GM23338 (cell line): ENCODE data around the gene CHD9. TPM values are rescaled to one million over a fixed set of nuclear protein-coding genes. Genes with fewer than 3 reads are reported as not detected.

Experiments used
- ATAC-seq: fragments of 200-7000 bp; cut with Tn5 transposase; 3 replicates; pipeline ENCODE4 v1.9.1; 2020
- DNase-seq: peaks from one replicate; pipeline ENCODE4 v3.0.0-alpha.2; 2015; ENCODE audit warnings: low spot score
- H2AFZ ChIP-seq: fragments of 200-600 bp; sonication (generic); 2 replicates; pipeline ENCODE4 v1.8.0; 2016; ENCODE audit warnings: antibody characterized with exemption, mild to moderate bottlenecking, moderate library complexity
- H3F3A ChIP-seq: fragments of 200-600 bp; sonication (generic); replicated peaks from 2 replicates; pipeline ENCODE4 v1.8.0; 2017; ENCODE audit warnings: antibody characterized with exemption, mixed run types, low read depth
- H3K27ac ChIP-seq: fragments of 200-600 bp; sonication (generic); 2 replicates; pipeline ENCODE4 v1.6.1; 2016; ENCODE audit warnings: low read depth
- H3K27me3 ChIP-seq: fragments of 200-600 bp; sonication (generic); 2 replicates; pipeline ENCODE4 v1.8.0; 2016; ENCODE audit warnings: mild to moderate bottlenecking, mixed run types, moderate library complexity; ENCODE audit not compliant: insufficient read depth
- H3K36me3 ChIP-seq: fragments of 200-600 bp; sonication (generic); 2 replicates; pipeline ENCODE4 v1.8.0; 2016; ENCODE audit warnings: mild to moderate bottlenecking; ENCODE audit not compliant: insufficient read depth
- H3K4me1 ChIP-seq: fragments of 200-600 bp; sonication (generic); 2 replicates; pipeline ENCODE4 v1.8.0; 2016; ENCODE audit warnings: mild to moderate bottlenecking, moderate library complexity; ENCODE audit not compliant: insufficient read depth
- H3K4me2 ChIP-seq: fragments of 200-600 bp; sonication (generic); 2 replicates; pipeline ENCODE4 v1.7.1; 2017; ENCODE audit warnings: mixed run types
- H3K4me3 ChIP-seq: fragments of 200-600 bp; sonication (generic); 2 replicates; pipeline ENCODE4 v1.6.1; 2016; ENCODE audit warnings: mixed run types
- H3K79me2 ChIP-seq: fragments of 200-600 bp; sonication (generic); replicated peaks from 2 replicates; pipeline ENCODE4 v1.8.0; 2017; ENCODE audit warnings: mild to moderate bottlenecking; ENCODE audit not compliant: insufficient read depth
- H3K9me2 ChIP-seq: fragments of 200-600 bp; sonication (generic); 2 replicates; pipeline ENCODE4 v1.8.0; 2017; ENCODE audit not compliant: insufficient read depth
- H4K20me1 ChIP-seq: fragments of 200-600 bp; sonication (generic); replicated peaks from 2 replicates; pipeline ENCODE4 v1.8.0; 2017; ENCODE audit warnings: mild to moderate bottlenecking; ENCODE audit not compliant: insufficient read depth
- H3K27ac Mint-ChIP-seq: 2 replicates; pipeline ENCODE4 v1.8.0; 2020; ENCODE audit warnings: inconsistent platforms, mild to moderate bottlenecking, moderate library complexity, mixed read lengths
- H3K27me3 Mint-ChIP-seq: 3 replicates; pipeline ENCODE4 v1.8.0; 2022; ENCODE audit warnings: low read depth, mild to moderate bottlenecking, moderate library complexity, mixed read lengths, inconsistent platforms; ENCODE audit not compliant: insufficient read depth, poor library complexity
- H3K36me3 Mint-ChIP-seq: 3 replicates; pipeline ENCODE4 v1.8.0; 2021; ENCODE audit warnings: low read depth, mild to moderate bottlenecking, inconsistent platforms, moderate library complexity, mixed read lengths
- H3K4me1 Mint-ChIP-seq: 3 replicates; pipeline ENCODE4 v1.8.0; 2020; ENCODE audit warnings: mild to moderate bottlenecking, inconsistent platforms, mixed read lengths
- H3K4me3 Mint-ChIP-seq: 3 replicates; pipeline ENCODE4 v1.8.0; 2021; ENCODE audit warnings: moderate library complexity, mild to moderate bottlenecking, inconsistent platforms, mixed read lengths
- H3K9me3 Mint-ChIP-seq: 3 replicates; pipeline ENCODE4 v1.8.0; 2020; ENCODE audit warnings: moderate library complexity, mild to moderate bottlenecking, inconsistent platforms, mixed read lengths
- CREB1 ChIP-seq: fragments of 250-450 bp; sonication (Bioruptor Pico); IDR thresholded peaks from 2 replicates; pipeline ENCODE4 v1.5.0; 2020; ENCODE audit warnings: low read depth, mild to moderate bottlenecking, moderate library complexity
- EZH2 ChIP-seq: fragments of 200-600 bp; sonication (generic); IDR thresholded peaks from one replicate; pipeline ENCODE4 v1.8.0; 2017; ENCODE audit warnings: antibody characterized with exemption, mild to moderate bottlenecking, low read depth; ENCODE audit not compliant: unreplicated experiment
- EZH2phosphoT487 ChIP-seq: fragments of 200-600 bp; sonication (generic); IDR thresholded peaks from one replicate; pipeline ENCODE4 v1.8.1; 2018; ENCODE audit warnings: antibody characterized with exemption; ENCODE audit not compliant: unreplicated experiment
- JUNB ChIP-seq: IDR thresholded peaks from one replicate; pipeline ENCODE4 v1.6.1; 2016; ENCODE audit warnings: antibody characterized with exemption; ENCODE audit not compliant: unreplicated experiment
- NANOG ChIP-seq: IDR thresholded peaks from 2 replicates; pipeline ENCODE4 v1.6.1; 2016; ENCODE audit warnings: antibody characterized with exemption, borderline replicate concordance
- POLR2AphosphoS5 ChIP-seq: IDR thresholded peaks from 2 replicates; pipeline ENCODE4 v1.6.1; 2016; ENCODE audit warnings: antibody characterized with exemption, low read depth
- STAT1 ChIP-seq: IDR thresholded peaks from one replicate; pipeline ENCODE4 v1.6.1; 2016; ENCODE audit warnings: antibody characterized with exemption; ENCODE audit not compliant: unreplicated experiment
- ZNF114 ChIP-seq: fragments of 250-450 bp; sonication (Bioruptor Pico); IDR thresholded peaks from 2 replicates; pipeline ENCODE4 v1.5.0; 2020; ENCODE audit warnings: mild to moderate bottlenecking, moderate library complexity
- ZNF331 ChIP-seq: fragments of 250-450 bp; sonication (Bioruptor Pico); IDR thresholded peaks from 2 replicates; pipeline ENCODE4 v1.5.0; 2020; ENCODE audit warnings: low read depth, mild to moderate bottlenecking, moderate library complexity
- polyA plus RNA-seq: library from polyadenylated mRNA; unstranded; fragments of >200 nt; fragmentation: Nextera tagmentation; extraction: Ambion mirVana; gene quantifications from 2 replicates; pipeline ENCODE4 v1.2.1, GENCODE V29; 2016
- total RNA-seq: library from RNA; depleted of rRNA; stranded (reverse); fragments of >200 nt; shearing (Covaris generic); gene quantifications from 2 replicates; pipeline ENCODE4 v1.2.3, GENCODE V29; 2014
- TF ChIP-seq, protein P1 (sequence below): fragments of 250-450 bp; sonication (Bioruptor Pico); IDR thresholded peaks from 2 replicates; pipeline ENCODE4 v1.5.0; 2020; ENCODE audit warnings: mild to moderate bottlenecking, moderate library complexity
- TF ChIP-seq, protein P2 (sequence below): IDR thresholded peaks from one replicate; pipeline ENCODE4 v1.6.1; 2018; ENCODE audit warnings: antibody characterized with exemption; ENCODE audit not compliant: unreplicated experiment
- TF ChIP-seq, protein P3 (sequence below), 2 experiments: fragments of 200-600 bp in 1 of 2; sonication (generic) in 1 of 2; conservative IDR thresholded peaks; 2 replicates each; pipeline versions ENCODE4 v1.5.1 to v1.6.1; 2016 to 2017; ENCODE audit warnings: antibody characterized with exemption in 2 of 2, low read depth in 2 of 2, mild to moderate bottlenecking in 2 of 2, moderate library complexity in 1 of 2
- TF ChIP-seq, protein P4 (sequence below): IDR thresholded peaks from 2 replicates; pipeline ENCODE4 v1.6.1; 2016; ENCODE audit warnings: antibody characterized with exemption

The CHD9 gene
- total and polyA plus RNA-seq, 2 experiments from 2014 or later = 18.8 to 46.6 TPM

DNA sequence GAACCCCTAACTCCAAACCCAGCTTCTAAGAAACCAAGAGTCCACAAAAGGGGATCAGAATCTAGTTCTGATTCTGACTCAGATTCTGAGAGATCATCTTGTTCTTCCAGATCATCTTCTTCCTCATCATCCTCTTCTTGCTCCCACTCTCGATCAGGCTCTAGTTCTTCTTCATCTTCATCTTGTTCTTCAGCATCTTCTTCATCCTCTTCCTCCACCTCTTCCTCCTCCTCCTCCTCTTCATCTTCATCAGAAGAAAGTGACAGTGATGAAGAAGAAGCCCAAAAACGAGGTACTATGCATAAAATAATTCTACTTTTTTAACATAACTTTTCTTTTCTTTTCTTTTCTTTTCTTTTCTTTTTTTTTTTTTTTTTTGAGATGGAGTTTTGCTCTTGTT lies 249.5 kb downstream of the CHD9 start:
- Histone ChIP-seq H4K20me1 (no peaks in the 10 kb centered on the region), H3K79me2 (no peaks in the 10 kb centered on the region), H2AFZ (no peak overlapping the region), H3K4me3 (no peak overlapping the region), H3K27ac (no peak overlapping the region), H3K36me3 (0 out of 2 replicates have a peak, but pooled peaks cover 6% of the 10 kb centered on the region), H3K4me2 (no peak overlapping the region), H3K9me2 (no peaks in the 10 kb centered on the region), H3F3A (no peaks in the 10 kb centered on the region), H3K4me1 (no peaks in the 10 kb centered on the region), H3K27me3 (no peaks in the 10 kb centered on the region)
- Mint-ChIP-seq H3K4me1 (no peaks in the 10 kb centered on the region), H3K36me3 (peaks cover 85% of the 10 kb centered on the region), H3K27me3 (no peaks in the 10 kb centered on the region), H3K27ac (no peak overlapping the region), H3K9me3 (no peaks in the 10 kb centered on the region), H3K4me3 (no peak overlapping the region)
- DNase-seq (no peak), ATAC-seq (no peak)
- TF ChIP-seq, protein P1, sequence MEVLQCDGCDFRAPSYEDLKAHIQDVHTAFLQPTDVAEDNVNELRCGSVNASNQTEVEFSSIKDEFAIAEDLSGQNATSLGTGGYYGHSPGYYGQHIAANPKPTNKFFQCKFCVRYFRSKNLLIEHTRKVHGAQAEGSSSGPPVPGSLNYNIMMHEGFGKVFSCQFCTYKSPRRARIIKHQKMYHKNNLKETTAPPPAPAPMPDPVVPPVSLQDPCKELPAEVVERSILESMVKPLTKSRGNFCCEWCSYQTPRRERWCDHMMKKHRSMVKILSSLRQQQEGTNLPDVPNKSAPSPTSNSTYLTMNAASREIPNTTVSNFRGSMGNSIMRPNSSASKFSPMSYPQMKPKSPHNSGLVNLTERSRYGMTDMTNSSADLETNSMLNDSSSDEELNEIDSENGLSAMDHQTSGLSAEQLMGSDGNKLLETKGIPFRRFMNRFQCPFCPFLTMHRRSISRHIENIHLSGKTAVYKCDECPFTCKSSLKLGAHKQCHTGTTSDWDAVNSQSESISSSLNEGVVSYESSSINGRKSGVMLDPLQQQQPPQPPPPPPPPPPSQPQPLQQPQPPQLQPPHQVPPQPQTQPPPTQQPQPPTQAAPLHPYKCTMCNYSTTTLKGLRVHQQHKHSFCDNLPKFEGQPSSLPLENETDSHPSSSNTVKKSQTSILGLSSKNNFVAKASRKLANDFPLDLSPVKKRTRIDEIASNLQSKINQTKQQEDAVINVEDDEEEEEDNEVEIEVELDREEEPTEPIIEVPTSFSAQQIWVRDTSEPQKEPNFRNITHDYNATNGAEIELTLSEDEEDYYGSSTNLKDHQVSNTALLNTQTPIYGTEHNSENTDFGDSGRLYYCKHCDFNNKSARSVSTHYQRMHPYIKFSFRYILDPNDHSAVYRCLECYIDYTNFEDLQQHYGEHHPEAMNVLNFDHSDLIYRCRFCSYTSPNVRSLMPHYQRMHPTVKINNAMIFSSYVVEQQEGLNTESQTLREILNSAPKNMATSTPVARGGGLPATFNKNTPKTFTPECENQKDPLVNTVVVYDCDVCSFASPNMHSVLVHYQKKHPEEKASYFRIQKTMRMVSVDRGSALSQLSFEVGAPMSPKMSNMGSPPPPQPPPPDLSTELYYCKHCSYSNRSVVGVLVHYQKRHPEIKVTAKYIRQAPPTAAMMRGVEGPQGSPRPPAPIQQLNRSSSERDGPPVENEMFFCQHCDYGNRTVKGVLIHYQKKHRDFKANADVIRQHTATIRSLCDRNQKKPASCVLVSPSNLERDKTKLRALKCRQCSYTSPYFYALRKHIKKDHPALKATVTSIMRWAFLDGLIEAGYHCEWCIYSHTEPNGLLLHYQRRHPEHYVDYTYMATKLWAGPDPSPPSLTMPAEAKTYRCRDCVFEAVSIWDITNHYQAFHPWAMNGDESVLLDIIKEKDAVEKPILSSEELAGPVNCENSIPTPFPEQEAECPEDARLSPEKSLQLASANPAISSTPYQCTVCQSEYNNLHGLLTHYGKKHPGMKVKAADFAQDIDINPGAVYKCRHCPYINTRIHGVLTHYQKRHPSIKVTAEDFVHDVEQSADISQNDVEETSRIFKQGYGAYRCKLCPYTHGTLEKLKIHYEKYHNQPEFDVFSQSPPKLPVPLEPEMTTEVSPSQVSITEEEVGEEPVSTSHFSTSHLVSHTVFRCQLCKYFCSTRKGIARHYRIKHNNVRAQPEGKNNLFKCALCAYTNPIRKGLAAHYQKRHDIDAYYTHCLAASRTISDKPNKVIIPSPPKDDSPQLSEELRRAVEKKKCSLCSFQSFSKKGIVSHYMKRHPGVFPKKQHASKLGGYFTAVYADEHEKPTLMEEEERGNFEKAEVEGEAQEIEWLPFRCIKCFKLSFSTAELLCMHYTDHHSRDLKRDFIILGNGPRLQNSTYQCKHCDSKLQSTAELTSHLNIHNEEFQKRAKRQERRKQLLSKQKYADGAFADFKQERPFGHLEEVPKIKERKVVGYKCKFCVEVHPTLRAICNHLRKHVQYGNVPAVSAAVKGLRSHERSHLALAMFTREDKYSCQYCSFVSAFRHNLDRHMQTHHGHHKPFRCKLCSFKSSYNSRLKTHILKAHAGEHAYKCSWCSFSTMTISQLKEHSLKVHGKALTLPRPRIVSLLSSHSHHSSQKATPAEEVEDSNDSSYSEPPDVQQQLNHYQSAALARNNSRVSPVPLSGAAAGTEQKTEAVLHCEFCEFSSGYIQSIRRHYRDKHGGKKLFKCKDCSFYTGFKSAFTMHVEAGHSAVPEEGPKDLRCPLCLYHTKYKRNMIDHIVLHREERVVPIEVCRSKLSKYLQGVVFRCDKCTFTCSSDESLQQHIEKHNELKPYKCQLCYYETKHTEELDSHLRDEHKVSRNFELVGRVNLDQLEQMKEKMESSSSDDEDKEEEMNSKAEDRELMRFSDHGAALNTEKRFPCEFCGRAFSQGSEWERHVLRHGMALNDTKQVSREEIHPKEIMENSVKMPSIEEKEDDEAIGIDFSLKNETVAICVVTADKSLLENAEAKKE (CRISPR knock-in tag) = no peak
- TF ChIP-seq, protein P2, sequence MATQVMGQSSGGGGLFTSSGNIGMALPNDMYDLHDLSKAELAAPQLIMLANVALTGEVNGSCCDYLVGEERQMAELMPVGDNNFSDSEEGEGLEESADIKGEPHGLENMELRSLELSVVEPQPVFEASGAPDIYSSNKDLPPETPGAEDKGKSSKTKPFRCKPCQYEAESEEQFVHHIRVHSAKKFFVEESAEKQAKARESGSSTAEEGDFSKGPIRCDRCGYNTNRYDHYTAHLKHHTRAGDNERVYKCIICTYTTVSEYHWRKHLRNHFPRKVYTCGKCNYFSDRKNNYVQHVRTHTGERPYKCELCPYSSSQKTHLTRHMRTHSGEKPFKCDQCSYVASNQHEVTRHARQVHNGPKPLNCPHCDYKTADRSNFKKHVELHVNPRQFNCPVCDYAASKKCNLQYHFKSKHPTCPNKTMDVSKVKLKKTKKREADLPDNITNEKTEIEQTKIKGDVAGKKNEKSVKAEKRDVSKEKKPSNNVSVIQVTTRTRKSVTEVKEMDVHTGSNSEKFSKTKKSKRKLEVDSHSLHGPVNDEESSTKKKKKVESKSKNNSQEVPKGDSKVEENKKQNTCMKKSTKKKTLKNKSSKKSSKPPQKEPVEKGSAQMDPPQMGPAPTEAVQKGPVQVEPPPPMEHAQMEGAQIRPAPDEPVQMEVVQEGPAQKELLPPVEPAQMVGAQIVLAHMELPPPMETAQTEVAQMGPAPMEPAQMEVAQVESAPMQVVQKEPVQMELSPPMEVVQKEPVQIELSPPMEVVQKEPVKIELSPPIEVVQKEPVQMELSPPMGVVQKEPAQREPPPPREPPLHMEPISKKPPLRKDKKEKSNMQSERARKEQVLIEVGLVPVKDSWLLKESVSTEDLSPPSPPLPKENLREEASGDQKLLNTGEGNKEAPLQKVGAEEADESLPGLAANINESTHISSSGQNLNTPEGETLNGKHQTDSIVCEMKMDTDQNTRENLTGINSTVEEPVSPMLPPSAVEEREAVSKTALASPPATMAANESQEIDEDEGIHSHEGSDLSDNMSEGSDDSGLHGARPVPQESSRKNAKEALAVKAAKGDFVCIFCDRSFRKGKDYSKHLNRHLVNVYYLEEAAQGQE = no peak
- TF ChIP-seq CREB1 (CRISPR knock-in tag) (no peak), EZH2phosphoT487 (no peak), POLR2AphosphoS5 (no peak), ZNF331 (no peak), ZNF114 (CRISPR knock-in tag) (no peak), STAT1 (no peak), NANOG (no peak), JUNB (no peak), EZH2 (no peak)
- TF ChIP-seq, protein P3, sequence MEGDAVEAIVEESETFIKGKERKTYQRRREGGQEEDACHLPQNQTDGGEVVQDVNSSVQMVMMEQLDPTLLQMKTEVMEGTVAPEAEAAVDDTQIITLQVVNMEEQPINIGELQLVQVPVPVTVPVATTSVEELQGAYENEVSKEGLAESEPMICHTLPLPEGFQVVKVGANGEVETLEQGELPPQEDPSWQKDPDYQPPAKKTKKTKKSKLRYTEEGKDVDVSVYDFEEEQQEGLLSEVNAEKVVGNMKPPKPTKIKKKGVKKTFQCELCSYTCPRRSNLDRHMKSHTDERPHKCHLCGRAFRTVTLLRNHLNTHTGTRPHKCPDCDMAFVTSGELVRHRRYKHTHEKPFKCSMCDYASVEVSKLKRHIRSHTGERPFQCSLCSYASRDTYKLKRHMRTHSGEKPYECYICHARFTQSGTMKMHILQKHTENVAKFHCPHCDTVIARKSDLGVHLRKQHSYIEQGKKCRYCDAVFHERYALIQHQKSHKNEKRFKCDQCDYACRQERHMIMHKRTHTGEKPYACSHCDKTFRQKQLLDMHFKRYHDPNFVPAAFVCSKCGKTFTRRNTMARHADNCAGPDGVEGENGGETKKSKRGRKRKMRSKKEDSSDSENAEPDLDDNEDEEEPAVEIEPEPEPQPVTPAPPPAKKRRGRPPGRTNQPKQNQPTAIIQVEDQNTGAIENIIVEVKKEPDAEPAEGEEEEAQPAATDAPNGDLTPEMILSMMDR (conservative IDR thresholded peaks at IDR 0.05; ENCODE audit: low read depth in 2 of 2) = no peak
- TF ChIP-seq, protein P4, sequence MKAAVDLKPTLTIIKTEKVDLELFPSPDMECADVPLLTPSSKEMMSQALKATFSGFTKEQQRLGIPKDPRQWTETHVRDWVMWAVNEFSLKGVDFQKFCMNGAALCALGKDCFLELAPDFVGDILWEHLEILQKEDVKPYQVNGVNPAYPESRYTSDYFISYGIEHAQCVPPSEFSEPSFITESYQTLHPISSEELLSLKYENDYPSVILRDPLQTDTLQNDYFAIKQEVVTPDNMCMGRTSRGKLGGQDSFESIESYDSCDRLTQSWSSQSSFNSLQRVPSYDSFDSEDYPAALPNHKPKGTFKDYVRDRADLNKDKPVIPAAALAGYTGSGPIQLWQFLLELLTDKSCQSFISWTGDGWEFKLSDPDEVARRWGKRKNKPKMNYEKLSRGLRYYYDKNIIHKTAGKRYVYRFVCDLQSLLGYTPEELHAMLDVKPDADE = no peak
